D721Med (cell line): ENCODE measurements around the gene FAM110D.

Source experiments
- DNase-seq: peaks from one replicate; pipeline ENCODE4 v3.0.0; 2011; ENCODE audit warnings: low spot score; ENCODE audit not compliant: insufficient read length
- FAIRE-seq: peaks from 2 replicates; lab custom pipeline; 2011; peaks lifted over from hg19 to GRCh38; lab: Jason Lieb, UNC
- TF ChIP-seq, protein P1 (sequence below): IDR thresholded peaks from 2 replicates; pipeline ENCODE4 v1.5.1; 2012; ENCODE audit warnings: mild to moderate bottlenecking, control low read depth; ENCODE audit not compliant: insufficient read depth; ENCODE audit errors: missing control alignments

Gene FAM110D

DNA sequence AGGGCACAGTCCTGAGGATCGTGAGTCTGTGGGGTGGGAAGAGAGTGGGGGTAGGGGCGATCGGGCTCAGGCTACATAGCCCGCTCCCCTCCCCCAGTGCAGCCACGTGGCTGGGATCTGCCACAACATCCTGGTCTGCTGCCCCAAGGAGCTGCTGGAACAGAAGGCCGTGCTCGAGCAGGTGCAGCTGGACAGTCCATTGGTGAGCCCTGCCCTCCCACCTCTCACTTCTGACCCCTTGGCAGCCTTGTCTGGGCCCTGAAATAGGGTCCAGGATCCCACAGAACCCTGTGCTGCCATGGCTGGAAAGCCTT lies 23.5 kb downstream of the FAM110D start:
- no peak for DNase-seq
- TF ChIP-seq, protein P1, sequence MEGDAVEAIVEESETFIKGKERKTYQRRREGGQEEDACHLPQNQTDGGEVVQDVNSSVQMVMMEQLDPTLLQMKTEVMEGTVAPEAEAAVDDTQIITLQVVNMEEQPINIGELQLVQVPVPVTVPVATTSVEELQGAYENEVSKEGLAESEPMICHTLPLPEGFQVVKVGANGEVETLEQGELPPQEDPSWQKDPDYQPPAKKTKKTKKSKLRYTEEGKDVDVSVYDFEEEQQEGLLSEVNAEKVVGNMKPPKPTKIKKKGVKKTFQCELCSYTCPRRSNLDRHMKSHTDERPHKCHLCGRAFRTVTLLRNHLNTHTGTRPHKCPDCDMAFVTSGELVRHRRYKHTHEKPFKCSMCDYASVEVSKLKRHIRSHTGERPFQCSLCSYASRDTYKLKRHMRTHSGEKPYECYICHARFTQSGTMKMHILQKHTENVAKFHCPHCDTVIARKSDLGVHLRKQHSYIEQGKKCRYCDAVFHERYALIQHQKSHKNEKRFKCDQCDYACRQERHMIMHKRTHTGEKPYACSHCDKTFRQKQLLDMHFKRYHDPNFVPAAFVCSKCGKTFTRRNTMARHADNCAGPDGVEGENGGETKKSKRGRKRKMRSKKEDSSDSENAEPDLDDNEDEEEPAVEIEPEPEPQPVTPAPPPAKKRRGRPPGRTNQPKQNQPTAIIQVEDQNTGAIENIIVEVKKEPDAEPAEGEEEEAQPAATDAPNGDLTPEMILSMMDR = no peak
- no peak for FAIRE-seq

- DNase-seq (no peak), FAIRE-seq (no peak)
- TF ChIP-seq, protein P1 = no peak
These were observed 25.2 kb downstream of the FAM110D start for GRCh38 chr1:26184086-26184485.

DNA sequence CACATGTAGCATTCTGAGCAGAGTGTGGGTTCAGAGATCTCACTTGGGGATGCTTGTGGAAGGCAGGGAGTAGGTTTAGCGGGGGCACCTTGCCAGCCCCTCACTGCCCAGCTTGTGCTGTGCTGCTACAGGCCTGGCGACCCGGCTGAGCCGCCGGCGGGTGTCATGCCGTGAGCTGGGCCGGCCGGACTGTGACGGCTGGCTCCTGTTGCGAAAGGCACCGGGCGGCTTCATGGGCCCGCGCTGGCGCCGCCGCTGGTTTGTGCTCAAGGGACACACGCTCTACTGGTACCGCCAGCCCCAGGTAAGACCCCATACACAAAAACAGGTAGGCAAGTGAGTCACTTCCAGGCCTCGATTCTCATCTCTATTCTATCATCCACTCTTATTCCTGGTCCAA lies 26.0 kb downstream of the FAM110D start:
- DNase-seq (no peak), FAIRE-seq (no peak)
- TF ChIP-seq, protein P1 = no peak

DNA sequence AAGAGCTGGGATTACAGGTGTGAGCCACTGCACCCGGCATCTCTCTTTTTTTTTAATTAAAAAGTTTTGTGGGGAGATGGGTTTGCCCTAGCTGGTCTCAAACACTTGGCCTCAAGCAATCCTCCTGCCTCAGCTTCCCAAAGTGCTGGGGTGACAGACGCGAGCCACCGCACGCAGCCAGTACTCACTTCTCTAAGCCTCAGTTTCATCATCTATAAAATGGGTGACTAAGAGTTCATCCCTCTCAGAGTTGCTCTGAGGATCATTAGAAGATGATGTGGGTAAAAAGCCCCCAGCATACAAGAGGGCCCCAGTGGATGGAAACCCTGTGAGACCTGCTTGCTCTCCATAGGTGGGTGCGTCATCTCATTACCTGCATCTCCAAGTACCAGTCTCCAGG lies 29.0 kb downstream of the FAM110D start:
- DNase-seq (no peak), FAIRE-seq (no peak)
- TF ChIP-seq, protein P1 = no peak

GRCh38 chr1:26188477-26188876 lies 29.6 kb downstream of the FAM110D start:
- DNase-seq (no peak), FAIRE-seq (no peak)
- TF ChIP-seq, protein P1 = no peak

- TF ChIP-seq, protein P1 = no peak
- DNase-seq (no peak), FAIRE-seq (no peak)
These were observed 30.5 kb downstream of the FAM110D start for GRCh38 chr1:26189331-26189730.

GRCh38 chr1:26189751-26190275 lies 30.9 kb downstream of the FAM110D start:
- TF ChIP-seq, protein P1 = no peak
- FAIRE-seq = no peak
- DNase-seq = no peak
